GM23248 (cell line): ENCODE measurements around the gene MAN1C1. TPM values are rescaled to one million over a fixed set of nuclear protein-coding genes. Genes with fewer than 3 reads are reported as not detected.

Source experiments
- DNase-seq: peaks from one replicate; pipeline ENCODE4 v3.0.0-alpha.2; 2015
- H2AFZ ChIP-seq: fragments of 200-600 bp; sonication (generic); 2 replicates; pipeline ENCODE4 v1.6.1; 2016; ENCODE audit warnings: antibody characterized with exemption
- H3F3A ChIP-seq: fragments of 200-600 bp; sonication (generic); 2 replicates; pipeline ENCODE4 v1.6.1; 2016; ENCODE audit warnings: mild to moderate bottlenecking, antibody characterized with exemption, mixed run types; ENCODE audit not compliant: insufficient read depth
- H3K27ac ChIP-seq: fragments of 200-600 bp; sonication (generic); 2 replicates; pipeline ENCODE4 v1.5.1; 2016; ENCODE audit warnings: mild to moderate bottlenecking
- H3K27me3 ChIP-seq: fragments of 200-600 bp; sonication (generic); replicated peaks from 2 replicates; pipeline ENCODE4 v1.6.1; 2016; ENCODE audit warnings: mild to moderate bottlenecking; ENCODE audit not compliant: insufficient read depth
- H3K36me3 ChIP-seq: fragments of 200-600 bp; sonication (generic); 2 replicates; pipeline ENCODE4 v1.6.1; 2016; ENCODE audit warnings: low read depth, mild to moderate bottlenecking
- H3K4me1 ChIP-seq: fragments of 200-600 bp; sonication (generic); 2 replicates; pipeline ENCODE4 v1.6.1; 2016; ENCODE audit warnings: mild to moderate bottlenecking; ENCODE audit not compliant: insufficient read depth
- H3K4me2 ChIP-seq: fragments of 200-600 bp; sonication (generic); one replicate; pipeline ENCODE4 v1.6.1; 2016; ENCODE audit warnings: mild to moderate bottlenecking; ENCODE audit not compliant: unreplicated experiment
- H3K4me3 ChIP-seq: fragments of 200-600 bp; sonication (generic); 2 replicates; pipeline ENCODE4 v1.5.1; 2016; ENCODE audit warnings: mild to moderate bottlenecking
- H3K79me2 ChIP-seq: fragments of 200-600 bp; sonication (generic); 2 replicates; pipeline ENCODE4 v1.6.1; 2016; ENCODE audit warnings: mild to moderate bottlenecking; ENCODE audit not compliant: insufficient read depth
- H3K9ac ChIP-seq: fragments of 200-600 bp; sonication (generic); 2 replicates; pipeline ENCODE4 v1.6.1; 2016; ENCODE audit warnings: mild to moderate bottlenecking
- H3K9me2 ChIP-seq: fragments of 200-600 bp; sonication (generic); 2 replicates; pipeline ENCODE4 v1.6.1; 2016; ENCODE audit warnings: mixed run types, mild to moderate bottlenecking, moderate library complexity; ENCODE audit not compliant: insufficient read depth
- H3K9me3 ChIP-seq: fragments of 200-600 bp; sonication (generic); one replicate; pipeline ENCODE4 v1.6.1; 2017; ENCODE audit warnings: low read depth
- H4K20me1 ChIP-seq: fragments of 200-600 bp; sonication (generic); 2 replicates; pipeline ENCODE4 v1.6.0; 2016; ENCODE audit not compliant: insufficient read depth
- EZH2 ChIP-seq: fragments of 200-600 bp; sonication (generic); IDR thresholded peaks from 2 replicates; pipeline ENCODE4 v1.6.1; 2018; ENCODE audit warnings: antibody characterized with exemption, mild to moderate bottlenecking; ENCODE audit not compliant: insufficient read depth, poor library complexity, severe bottlenecking
- EZH2phosphoT487 ChIP-seq: fragments of 200-600 bp; sonication (generic); IDR thresholded peaks from 2 replicates; pipeline ENCODE4 v1.6.1; 2018; ENCODE audit warnings: antibody characterized with exemption, moderate library complexity, mild to moderate bottlenecking, low read depth; ENCODE audit not compliant: insufficient read depth
- WGBS, 2 experiments: methylation state at CpG; one replicate each; pipeline ENCODE4 v1.1.6; 2015 to 2017; ENCODE audit warnings: low lambda C conversion rate in 2 of 2, low coverage in 1 of 2; ENCODE audit errors: missing lambda C conversion rate in 2 of 2; 5-methylcytosine and 5-hydroxymethylcytosine counted together
- in situ Hi-C: fragments of 300-500 bp; cut with MboI; formaldehyde crosslinking; loops from 2 replicates; pipeline ENCODE4 v1.15.0; 2020
- polyA plus RNA-seq: library from polyadenylated mRNA; unstranded; fragments of >200 nt; fragmentation: Nextera tagmentation; extraction: Ambion mirVana; gene quantifications from 2 replicates; pipeline ENCODE4 v1.2.1, GENCODE V29; 2016
- total RNA-seq: library from RNA; depleted of rRNA; stranded (reverse); fragments of >200 nt; shearing (Covaris generic); gene quantifications from 2 replicates; pipeline ENCODE4 v1.2.3, GENCODE V29; 2014

Gene MAN1C1
- total and polyA plus RNA-seq, 2 experiments from 2014 or later: 0.29 to 1.1 TPM

- Histone ChIP-seq H3K27ac (no peak overlapping the region), H3K9ac (no peak overlapping the region), H3K9me2 (no peaks in the 10 kb centered on the region), H4K20me1 (no peaks in the 10 kb centered on the region), H3K4me1 (no peaks in the 10 kb centered on the region), H3K9me3 (no peaks in the 10 kb centered on the region), H3K4me3 (no peak overlapping the region), H2AFZ (no peak overlapping the region), H3K36me3 (no peaks in the 10 kb centered on the region), H3F3A (no peaks in the 10 kb centered on the region), H3K79me2 (no peaks in the 10 kb centered on the region), H3K27me3 (0 out of 2 replicates have a peak, but pooled peaks cover 2% of the 10 kb centered on the region), H3K4me2 (no peak overlapping the region)
- TF ChIP-seq EZH2phosphoT487: no peak
- TF ChIP-seq EZH2: no peak
- DNase-seq: no peak
- 72 to 78% methylated on average over 7 to 10 of the region's 10 CpGs for WGBS, 2 experiments
- in situ Hi-C loops: no loop called here
These were observed 37.0 kb downstream of the MAN1C1 start for GRCh38 chr1:25653558-25653957.

DNA sequence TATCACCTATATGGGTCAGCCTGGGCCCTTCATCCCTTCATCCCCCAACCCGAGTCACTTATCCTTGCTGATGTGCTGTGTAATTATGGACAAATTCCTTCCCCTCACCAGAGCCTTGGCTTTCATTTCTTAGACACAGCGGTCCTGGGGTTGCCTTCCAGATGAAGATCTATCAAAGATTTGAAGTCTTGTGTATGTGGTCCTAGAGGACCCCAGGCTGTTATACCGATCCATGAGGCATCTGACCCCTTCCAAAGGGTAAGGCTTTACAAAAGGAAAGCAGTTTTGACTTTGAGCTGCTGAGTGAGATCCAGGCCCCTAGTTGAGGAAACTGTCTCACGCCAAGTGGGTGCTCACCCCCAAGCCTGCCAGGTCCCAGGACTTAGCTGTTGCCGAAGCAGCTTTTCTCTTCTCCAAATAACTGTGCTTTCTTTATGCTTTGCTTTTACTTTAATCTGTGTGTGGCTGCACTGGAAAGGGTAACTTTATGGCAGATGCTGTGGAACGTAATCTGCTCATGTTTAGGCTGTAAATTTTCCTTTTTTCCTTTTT lies 37.6 kb downstream of the MAN1C1 start:
- no peak for TF ChIP-seq EZH2
- TF ChIP-seq EZH2phosphoT487: no peak

DNA sequence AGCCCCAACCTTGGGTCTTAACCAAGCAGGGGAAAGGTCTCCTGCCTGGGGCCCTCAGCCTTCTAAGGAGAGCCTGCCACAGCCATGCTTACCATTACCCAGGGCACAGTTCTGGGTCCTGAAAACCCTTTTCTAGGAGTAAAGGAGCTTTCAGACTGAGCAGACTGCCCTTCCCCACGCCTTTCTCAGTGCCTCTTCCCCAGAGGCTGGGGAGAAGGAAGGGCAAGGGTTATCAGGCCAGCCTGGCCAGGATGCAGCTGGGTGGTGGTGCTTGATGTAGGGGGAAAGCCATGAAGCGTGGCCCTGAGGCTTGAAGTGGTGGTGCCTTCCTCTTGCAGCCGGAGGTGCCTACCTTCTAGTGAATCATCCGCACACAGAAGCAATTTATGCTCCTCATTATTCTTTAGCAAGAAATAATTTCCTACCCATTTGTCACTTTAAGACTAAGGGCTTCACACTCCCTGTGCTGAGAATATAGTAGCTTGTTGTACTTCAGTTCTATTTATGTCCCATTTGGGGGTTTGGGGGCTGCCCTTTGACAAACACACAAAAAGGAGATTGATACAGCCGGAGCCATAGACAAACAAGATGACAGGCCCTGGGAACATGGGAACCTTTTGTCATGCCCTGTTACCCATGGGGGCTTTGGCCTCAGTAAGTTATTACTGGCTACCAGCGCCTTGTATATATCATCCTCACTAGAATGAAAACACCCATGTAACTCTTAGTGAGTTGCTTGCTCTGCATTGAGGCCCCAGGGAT lies 40.7 kb downstream of the MAN1C1 start:
- Histone ChIP-seq H3K79me2 (no peaks in the 10 kb centered on the region), H4K20me1 (no peaks in the 10 kb centered on the region), H3K4me3 (no peak overlapping the region), H3K27me3 (no peaks in the 10 kb centered on the region), H3F3A (no peaks in the 10 kb centered on the region), H3K36me3 (no peaks in the 10 kb centered on the region), H3K9ac (no peak overlapping the region), H3K4me2 (no peak overlapping the region), H3K9me3 (no peaks in the 10 kb centered on the region), H2AFZ (no peak overlapping the region), H3K27ac (no peak overlapping the region), H3K4me1 (no peaks in the 10 kb centered on the region), H3K9me2 (no peaks in the 10 kb centered on the region)
- in situ Hi-C loops: no loop called here
- no peak for DNase-seq
- TF ChIP-seq EZH2 (no peak), EZH2phosphoT487 (no peak)
- WGBS, 2 experiments: 94 to 99% methylated on average over 6 of the region's 6 CpGs

More for the DNA sequence above, 37.6 kb downstream of the MAN1C1 start:
- Histone ChIP-seq H3K27ac (no peak overlapping the region), H3K4me2 (no peak overlapping the region), H2AFZ (no peak overlapping the region), H3K79me2 (no peaks in the 10 kb centered on the region), H3K9me3 (no peaks in the 10 kb centered on the region), H3K4me3 (no peak overlapping the region), H4K20me1 (no peaks in the 10 kb centered on the region), H3K9me2 (no peaks in the 10 kb centered on the region), H3K4me1 (no peaks in the 10 kb centered on the region), H3F3A (no peaks in the 10 kb centered on the region), H3K27me3 (no peaks in the 10 kb centered on the region), H3K36me3 (no peaks in the 10 kb centered on the region), H3K9ac (no peak overlapping the region)
- WGBS, 2 experiments: 89 to 93% methylated on average over 6 of the region's 6 CpGs
- in situ Hi-C loops: no loop called here
- DNase-seq: no peak

DNA sequence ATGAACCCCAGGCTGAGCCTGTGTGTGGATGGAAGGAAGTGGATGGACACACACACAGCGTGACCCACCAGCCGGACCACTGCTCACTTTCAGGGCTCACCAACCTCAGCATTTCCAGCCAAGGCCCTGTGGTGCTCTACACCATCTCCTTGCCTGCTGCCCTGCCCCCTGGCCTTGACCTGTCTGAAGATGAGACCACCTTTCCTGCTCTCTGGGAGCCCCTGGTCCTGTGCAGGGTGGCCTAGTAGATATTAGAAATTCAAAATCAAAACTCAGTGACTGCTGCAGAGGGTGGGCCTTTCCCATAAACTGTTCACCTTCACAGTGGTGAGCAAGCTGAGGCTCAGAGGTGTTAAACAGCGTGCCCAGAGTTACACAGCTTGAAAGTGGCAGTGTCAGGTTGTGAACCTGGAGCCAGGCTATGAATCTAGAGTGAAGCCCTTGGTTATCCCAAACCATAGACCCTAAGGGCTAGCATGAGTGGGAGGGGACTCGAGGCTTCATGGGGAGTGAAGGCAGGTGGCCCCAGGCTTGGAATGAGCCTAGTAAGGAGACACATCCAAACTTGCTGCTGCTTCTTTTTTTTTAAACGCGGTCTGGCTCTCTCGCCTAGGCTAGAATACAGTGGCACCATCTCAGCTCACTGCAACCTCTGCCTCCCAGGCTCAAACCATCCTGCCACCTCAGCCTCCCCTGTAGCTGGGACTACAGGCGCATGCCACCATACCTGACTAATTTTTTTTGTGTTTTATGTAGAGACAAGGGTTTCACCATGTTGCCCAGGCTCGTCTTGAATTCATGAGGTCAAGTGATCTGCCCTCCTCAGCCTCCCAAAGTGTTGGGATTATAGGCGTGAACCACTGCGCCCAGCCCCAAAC lies 41.5 kb downstream of the MAN1C1 start:
- Histone ChIP-seq H3K9ac (no peak overlapping the region), H3K27me3 (no peaks in the 10 kb centered on the region), H3K36me3 (no peaks in the 10 kb centered on the region), H3K4me3 (no peak overlapping the region), H3F3A (no peaks in the 10 kb centered on the region), H3K27ac (no peak overlapping the region), H3K79me2 (no peaks in the 10 kb centered on the region), H3K9me2 (no peaks in the 10 kb centered on the region), H3K4me2 (no peak overlapping the region), H3K9me3 (no peaks in the 10 kb centered on the region), H3K4me1 (no peaks in the 10 kb centered on the region), H2AFZ (no peak overlapping the region), H4K20me1 (no peaks in the 10 kb centered on the region)
- in situ Hi-C loops: no loop called here
- WGBS, 2 experiments: 81 to 87% methylated on average over 11 of the region's 11 CpGs
- TF ChIP-seq EZH2phosphoT487 (no peak), EZH2 (no peak)
- DNase-seq: no peak
